ENCODE data around the gene IL1RAP. TPM values are rescaled to one million over a fixed set of nuclear protein-coding genes. Genes with fewer than 3 reads are reported as not detected.

The IL1RAP gene
- total and polyA plus RNA-seq, 10 donors = 1.1 to 47.4 (median 24.6) TPM

DNA sequence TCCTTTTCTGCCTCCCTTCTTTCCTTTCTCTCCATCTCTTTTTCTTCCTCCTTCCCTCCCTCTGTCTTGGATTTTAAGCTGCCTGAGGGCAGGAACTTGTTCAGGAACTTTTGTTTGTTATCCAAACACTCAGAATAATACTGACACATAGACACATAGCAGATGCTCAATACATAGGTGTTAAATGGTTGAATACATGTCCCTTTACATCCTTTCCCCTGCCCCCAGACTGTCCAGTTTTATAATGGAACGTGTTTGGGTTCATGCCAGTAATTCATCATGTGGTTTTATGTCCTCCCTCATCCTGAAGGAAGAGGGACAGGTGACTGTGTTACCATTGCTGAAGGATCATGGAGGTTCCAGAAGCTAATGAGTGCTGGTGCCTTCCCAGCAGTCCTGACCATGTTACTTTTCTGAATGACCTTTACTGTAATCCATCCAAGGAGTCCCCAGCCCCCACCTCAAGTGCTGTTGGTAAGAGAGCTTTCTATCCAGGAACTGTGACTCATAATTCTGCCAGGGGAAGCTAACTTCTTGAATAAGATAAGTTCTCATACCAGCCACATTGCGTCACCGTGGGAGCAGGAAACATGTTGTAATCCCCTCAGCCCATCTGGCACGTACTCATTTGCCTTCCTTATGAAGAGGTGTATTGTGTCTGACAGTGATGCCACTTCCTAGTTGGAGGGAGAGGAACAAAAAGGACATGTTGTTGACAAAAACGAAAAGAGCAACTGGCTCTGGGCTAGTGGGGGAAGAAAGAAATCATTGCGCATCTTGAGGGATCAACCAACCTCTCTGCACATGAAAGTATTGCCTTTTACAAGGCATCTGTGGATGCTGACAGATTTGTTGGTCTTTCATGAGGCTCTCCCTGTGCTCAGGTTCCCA lies 52.4 kb downstream of the IL1RAP start:
- DNase-seq = peak; percentile 86
- peak overlapping the region in 1 of 8 donors; percentile 38 for H3K4me3 ChIP-seq
- intact Hi-C loops (cut with DNase I; ENCODE audit: low total_unique reads) = no loop called here
- 25 to 38% (median 29%) methylated on average over 6 of the region's 6 CpGs for WGBS, 5 donors
- peaks cover 0 to 8% (median 0%) of the 10 kb centered on the region in 6 donors for H3K36me3 ChIP-seq
- TF ChIP-seq POLR2AphosphoS5 (IDR thresholded peaks at IDR 0.05) (peak in 1 of 3 donors; percentile 91), POLR2A (IDR thresholded peaks at IDR 0.05) (no peak)
- TF ChIP-seq, protein P1, sequence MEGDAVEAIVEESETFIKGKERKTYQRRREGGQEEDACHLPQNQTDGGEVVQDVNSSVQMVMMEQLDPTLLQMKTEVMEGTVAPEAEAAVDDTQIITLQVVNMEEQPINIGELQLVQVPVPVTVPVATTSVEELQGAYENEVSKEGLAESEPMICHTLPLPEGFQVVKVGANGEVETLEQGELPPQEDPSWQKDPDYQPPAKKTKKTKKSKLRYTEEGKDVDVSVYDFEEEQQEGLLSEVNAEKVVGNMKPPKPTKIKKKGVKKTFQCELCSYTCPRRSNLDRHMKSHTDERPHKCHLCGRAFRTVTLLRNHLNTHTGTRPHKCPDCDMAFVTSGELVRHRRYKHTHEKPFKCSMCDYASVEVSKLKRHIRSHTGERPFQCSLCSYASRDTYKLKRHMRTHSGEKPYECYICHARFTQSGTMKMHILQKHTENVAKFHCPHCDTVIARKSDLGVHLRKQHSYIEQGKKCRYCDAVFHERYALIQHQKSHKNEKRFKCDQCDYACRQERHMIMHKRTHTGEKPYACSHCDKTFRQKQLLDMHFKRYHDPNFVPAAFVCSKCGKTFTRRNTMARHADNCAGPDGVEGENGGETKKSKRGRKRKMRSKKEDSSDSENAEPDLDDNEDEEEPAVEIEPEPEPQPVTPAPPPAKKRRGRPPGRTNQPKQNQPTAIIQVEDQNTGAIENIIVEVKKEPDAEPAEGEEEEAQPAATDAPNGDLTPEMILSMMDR (IDR thresholded peaks at IDR 0.05 in 8 of 11, conservative IDR thresholded peaks at IDR 0.05 in 3 of 11) = peak in 1 of 11 experiments; percentile 20
- H3K9me3 ChIP-seq = no peaks in the 10 kb centered on the region
- no peaks in the 10 kb centered on the region for H3K27me3 ChIP-seq (replicated peaks in 1 of 7)
- peak overlapping the region in 7 of 8 donors; percentile 60 to 90 (median 82) for H3K27ac ChIP-seq
- peaks cover 0 to 18% (median 3%) of the 10 kb centered on the region in 6 donors for H3K4me1 ChIP-seq

DNA sequence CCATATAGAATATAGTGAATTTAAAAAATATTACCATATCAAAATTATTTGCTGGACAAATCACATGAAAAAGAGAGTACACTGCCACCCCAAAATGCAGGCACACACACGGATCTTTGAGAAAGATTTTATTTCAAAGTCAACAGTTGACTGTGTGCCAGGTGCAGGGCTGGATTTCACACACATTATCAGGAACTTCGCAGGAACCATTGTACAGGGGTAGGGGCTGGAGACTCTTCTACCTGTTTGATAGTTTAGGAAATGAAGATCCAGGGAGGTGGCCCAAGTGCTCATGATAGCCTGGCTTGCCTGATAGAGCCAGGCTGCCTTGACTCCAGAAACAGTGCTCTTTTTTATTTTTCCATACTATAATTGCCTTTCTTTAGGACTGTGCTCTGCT lies 54.2 kb downstream of the IL1RAP start:
- no peak for DNase-seq
- TF ChIP-seq POLR2A (IDR thresholded peaks at IDR 0.05) = no peak
- TF ChIP-seq, protein P1 (IDR thresholded peaks at IDR 0.05 in 8 of 11, conservative IDR thresholded peaks at IDR 0.05 in 3 of 11) = no peak
- Histone ChIP-seq H3K27ac (no peak overlapping the region), H3K9me3 (no peaks in the 10 kb centered on the region), H3K4me1 (peaks cover 0 to 18% (median 3%) of the 10 kb centered on the region in 6 donors), H3K27me3 (replicated peaks in 1 of 7) (no peaks in the 10 kb centered on the region), H3K4me3 (no peak overlapping the region), H3K36me3 (peaks cover 0 to 8% (median 0%) of the 10 kb centered on the region in 6 donors)
- 84 to 95% (median 88%) methylated on average over 2 of the region's 2 CpGs for WGBS, 5 donors
- intact Hi-C loops (cut with DNase I; ENCODE audit: low total_unique reads) = no loop called here

DNA sequence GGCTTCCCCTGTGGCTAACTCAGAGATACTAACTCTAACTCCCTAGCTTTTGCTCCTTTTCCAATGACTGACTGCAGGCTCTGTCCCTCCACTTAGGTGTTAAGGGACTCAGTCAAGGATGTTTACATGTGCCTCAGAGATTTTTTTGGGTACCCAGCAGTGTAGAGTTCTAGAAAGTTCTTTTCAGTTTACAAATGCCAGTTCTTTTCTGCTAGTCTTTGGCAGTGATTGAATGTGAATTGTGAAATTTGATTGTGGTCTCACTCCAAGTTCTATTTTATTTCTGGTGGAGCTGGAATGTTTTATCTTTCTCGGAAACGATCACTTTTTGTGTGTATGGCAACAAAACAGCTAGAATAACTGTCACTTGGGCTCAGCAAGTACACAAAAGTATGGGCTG lies 60.6 kb downstream of the IL1RAP start:
- intact Hi-C loops (cut with DNase I; ENCODE audit: low total_unique reads) = no loop called here
- H3K36me3 ChIP-seq = no peaks in the 10 kb centered on the region
- no peak for TF ChIP-seq POLR2A (IDR thresholded peaks at IDR 0.05)
- TF ChIP-seq, protein P1 (IDR thresholded peaks at IDR 0.05 in 8 of 11, conservative IDR thresholded peaks at IDR 0.05 in 3 of 11) = no peak
- TF ChIP-seq POLR2AphosphoS5 (IDR thresholded peaks at IDR 0.05) = no peak
- no peaks in the 10 kb centered on the region for H3K27me3 ChIP-seq (replicated peaks in 1 of 7)
- H3K27ac ChIP-seq = no peak overlapping the region
- WGBS, 5 donors = 88 to 97% (median 90%) methylated on average over 2 of the region's 2 CpGs
- peaks cover 0 to 4% (median 0%) of the 10 kb centered on the region in 8 donors for H3K9me3 ChIP-seq
- H3K4me1 ChIP-seq = peaks cover 0 to 5% (median 0%) of the 10 kb centered on the region in 6 donors
- H3K4me3 ChIP-seq = no peak overlapping the region
- no peak for DNase-seq

Measured in spleen (tissue), 11 donors.